ENCODE results near the gene TFDP2. TPM values are rescaled to one million over a fixed set of nuclear protein-coding genes. Genes with fewer than 3 reads are reported as not detected.

Gene TFDP2
- total and polyA plus RNA-seq, 2 of the 8 experiments (the other 6 are each of a cell fraction or from before 2014, with no cell fraction given) = 41.1 to 119 TPM

DNA sequence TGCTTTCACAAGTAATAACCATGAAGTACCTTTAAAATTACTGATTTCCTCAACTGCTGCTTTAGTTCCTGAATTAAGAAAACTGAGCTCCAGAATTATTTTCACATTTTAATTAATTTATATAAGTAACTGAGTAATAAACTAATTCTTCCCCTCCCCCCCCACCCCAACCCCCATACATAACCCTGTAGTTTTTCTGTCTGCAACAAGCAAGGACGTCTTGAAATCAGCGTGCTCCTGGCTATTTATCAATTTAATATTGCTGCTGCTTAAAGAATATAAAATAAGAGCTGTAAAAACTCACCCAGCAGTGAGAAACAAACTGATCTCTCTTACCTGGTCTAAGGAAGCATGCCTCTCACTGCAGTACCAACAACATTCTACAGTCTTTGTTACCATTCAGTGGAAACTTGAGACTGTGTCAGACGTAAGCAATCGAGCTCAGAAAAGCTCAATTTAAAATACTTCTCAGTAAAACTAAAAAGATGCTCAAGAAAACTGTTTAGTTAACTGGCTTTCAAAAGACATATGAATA, 121.0 kb downstream of the TFDP2 start (continued):
- peak; percentile 78 for TF ChIP-seq TAF1 (IDR thresholded peaks at IDR 0.05; ENCODE audit: low read depth, low read length)
- TF ChIP-seq SRF (IDR thresholded peaks at IDR 0.05; ENCODE audit: low read depth, low read length) = peak; percentile 82
- no peak for TF ChIP-seq CHD1 (IDR thresholded peaks at IDR 0.05; ENCODE audit: low read depth, low read length)
- TF ChIP-seq GABPA (IDR thresholded peaks at IDR 0.05; ENCODE audit: borderline replicate concordance, insufficient read depth, low read length) = no peak
- TF ChIP-seq TBP (IDR thresholded peaks at IDR 0.05; ENCODE audit: low read depth, low read length) = peak; percentile 71
- TF ChIP-seq, protein P1, sequence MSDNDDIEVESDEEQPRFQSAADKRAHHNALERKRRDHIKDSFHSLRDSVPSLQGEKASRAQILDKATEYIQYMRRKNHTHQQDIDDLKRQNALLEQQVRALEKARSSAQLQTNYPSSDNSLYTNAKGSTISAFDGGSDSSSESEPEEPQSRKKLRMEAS (IDR thresholded peaks at IDR 0.05) = peak; percentile 79
- no peak for TF ChIP-seq RFX5 (IDR thresholded peaks at IDR 0.05; ENCODE audit: borderline replicate concordance, low read depth, low read length)
- peak; percentile 34; the same call in 1 of the 2 replicates for TF ChIP-seq TEAD4 (IDR thresholded peaks at IDR 0.05; ENCODE audit: low read depth, low read length)
- peak; percentile 32; the same call in 1 of the 2 replicates for TF ChIP-seq SIX5 (IDR thresholded peaks at IDR 0.05; ENCODE audit: low read depth, low read length)
- no peak for TF ChIP-seq RBBP5 (IDR thresholded peaks at IDR 0.05; ENCODE audit: borderline replicate concordance, low read depth, low read length)
- TF ChIP-seq, protein P2, sequence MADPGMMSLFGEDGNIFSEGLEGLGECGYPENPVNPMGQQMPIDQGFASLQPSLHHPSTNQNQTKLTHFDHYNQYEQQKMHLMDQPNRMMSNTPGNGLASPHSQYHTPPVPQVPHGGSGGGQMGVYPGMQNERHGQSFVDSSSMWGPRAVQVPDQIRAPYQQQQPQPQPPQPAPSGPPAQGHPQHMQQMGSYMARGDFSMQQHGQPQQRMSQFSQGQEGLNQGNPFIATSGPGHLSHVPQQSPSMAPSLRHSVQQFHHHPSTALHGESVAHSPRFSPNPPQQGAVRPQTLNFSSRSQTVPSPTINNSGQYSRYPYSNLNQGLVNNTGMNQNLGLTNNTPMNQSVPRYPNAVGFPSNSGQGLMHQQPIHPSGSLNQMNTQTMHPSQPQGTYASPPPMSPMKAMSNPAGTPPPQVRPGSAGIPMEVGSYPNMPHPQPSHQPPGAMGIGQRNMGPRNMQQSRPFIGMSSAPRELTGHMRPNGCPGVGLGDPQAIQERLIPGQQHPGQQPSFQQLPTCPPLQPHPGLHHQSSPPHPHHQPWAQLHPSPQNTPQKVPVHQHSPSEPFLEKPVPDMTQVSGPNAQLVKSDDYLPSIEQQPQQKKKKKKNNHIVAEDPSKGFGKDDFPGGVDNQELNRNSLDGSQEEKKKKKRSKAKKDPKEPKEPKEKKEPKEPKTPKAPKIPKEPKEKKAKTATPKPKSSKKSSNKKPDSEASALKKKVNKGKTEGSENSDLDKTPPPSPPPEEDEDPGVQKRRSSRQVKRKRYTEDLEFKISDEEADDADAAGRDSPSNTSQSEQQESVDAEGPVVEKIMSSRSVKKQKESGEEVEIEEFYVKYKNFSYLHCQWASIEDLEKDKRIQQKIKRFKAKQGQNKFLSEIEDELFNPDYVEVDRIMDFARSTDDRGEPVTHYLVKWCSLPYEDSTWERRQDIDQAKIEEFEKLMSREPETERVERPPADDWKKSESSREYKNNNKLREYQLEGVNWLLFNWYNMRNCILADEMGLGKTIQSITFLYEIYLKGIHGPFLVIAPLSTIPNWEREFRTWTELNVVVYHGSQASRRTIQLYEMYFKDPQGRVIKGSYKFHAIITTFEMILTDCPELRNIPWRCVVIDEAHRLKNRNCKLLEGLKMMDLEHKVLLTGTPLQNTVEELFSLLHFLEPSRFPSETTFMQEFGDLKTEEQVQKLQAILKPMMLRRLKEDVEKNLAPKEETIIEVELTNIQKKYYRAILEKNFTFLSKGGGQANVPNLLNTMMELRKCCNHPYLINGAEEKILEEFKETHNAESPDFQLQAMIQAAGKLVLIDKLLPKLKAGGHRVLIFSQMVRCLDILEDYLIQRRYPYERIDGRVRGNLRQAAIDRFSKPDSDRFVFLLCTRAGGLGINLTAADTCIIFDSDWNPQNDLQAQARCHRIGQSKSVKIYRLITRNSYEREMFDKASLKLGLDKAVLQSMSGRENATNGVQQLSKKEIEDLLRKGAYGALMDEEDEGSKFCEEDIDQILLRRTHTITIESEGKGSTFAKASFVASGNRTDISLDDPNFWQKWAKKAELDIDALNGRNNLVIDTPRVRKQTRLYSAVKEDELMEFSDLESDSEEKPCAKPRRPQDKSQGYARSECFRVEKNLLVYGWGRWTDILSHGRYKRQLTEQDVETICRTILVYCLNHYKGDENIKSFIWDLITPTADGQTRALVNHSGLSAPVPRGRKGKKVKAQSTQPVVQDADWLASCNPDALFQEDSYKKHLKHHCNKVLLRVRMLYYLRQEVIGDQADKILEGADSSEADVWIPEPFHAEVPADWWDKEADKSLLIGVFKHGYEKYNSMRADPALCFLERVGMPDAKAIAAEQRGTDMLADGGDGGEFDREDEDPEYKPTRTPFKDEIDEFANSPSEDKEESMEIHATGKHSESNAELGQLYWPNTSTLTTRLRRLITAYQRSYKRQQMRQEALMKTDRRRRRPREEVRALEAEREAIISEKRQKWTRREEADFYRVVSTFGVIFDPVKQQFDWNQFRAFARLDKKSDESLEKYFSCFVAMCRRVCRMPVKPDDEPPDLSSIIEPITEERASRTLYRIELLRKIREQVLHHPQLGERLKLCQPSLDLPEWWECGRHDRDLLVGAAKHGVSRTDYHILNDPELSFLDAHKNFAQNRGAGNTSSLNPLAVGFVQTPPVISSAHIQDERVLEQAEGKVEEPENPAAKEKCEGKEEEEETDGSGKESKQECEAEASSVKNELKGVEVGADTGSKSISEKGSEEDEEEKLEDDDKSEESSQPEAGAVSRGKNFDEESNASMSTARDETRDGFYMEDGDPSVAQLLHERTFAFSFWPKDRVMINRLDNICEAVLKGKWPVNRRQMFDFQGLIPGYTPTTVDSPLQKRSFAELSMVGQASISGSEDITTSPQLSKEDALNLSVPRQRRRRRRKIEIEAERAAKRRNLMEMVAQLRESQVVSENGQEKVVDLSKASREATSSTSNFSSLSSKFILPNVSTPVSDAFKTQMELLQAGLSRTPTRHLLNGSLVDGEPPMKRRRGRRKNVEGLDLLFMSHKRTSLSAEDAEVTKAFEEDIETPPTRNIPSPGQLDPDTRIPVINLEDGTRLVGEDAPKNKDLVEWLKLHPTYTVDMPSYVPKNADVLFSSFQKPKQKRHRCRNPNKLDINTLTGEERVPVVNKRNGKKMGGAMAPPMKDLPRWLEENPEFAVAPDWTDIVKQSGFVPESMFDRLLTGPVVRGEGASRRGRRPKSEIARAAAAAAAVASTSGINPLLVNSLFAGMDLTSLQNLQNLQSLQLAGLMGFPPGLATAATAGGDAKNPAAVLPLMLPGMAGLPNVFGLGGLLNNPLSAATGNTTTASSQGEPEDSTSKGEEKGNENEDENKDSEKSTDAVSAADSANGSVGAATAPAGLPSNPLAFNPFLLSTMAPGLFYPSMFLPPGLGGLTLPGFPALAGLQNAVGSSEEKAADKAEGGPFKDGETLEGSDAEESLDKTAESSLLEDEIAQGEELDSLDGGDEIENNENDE (IDR thresholded peaks at IDR 0.05; ENCODE audit: insufficient replicate concordance, low read length) = peak; percentile 35

All from H1 (cell line).